Astrocyte (in vitro differentiated cells and primary cell): ENCODE data around the gene NOC2L. TPM values are rescaled to one million over a fixed set of nuclear protein-coding genes. Genes with fewer than 3 reads are reported as not detected.

ENCODE experiments used
- DNase-seq: peaks from one replicate; pipeline ENCODE4 v3.0.0-alpha.2; 2010; ENCODE audit warnings: low read depth
- FAIRE-seq: peaks from 2 replicates; lab custom pipeline; 2011; peaks lifted over from hg19 to GRCh38; lab: Jason Lieb, UNC
- H2AFZ ChIP-seq: 2 replicates; pipeline ENCODE4 v1.6.0; 2012; ENCODE audit warnings: low read depth, low read length, inconsistent platforms
- H3K27ac ChIP-seq: 2 replicates; pipeline ENCODE4 v1.5.1; 2011; ENCODE audit warnings: low read depth, low read length, inconsistent platforms
- H3K27me3 ChIP-seq: 2 replicates; pipeline ENCODE4 v1.6.0; 2011; ENCODE audit warnings: low read length, inconsistent platforms; ENCODE audit not compliant: insufficient read depth
- H3K36me3 ChIP-seq: 2 replicates; pipeline ENCODE4 v1.5.1; 2011; ENCODE audit warnings: low read length, inconsistent platforms; ENCODE audit not compliant: insufficient read depth
- H3K4me1 ChIP-seq: 2 replicates; pipeline ENCODE4 v1.5.1; 2011; ENCODE audit warnings: low read length, inconsistent platforms; ENCODE audit not compliant: insufficient read depth
- H3K4me2 ChIP-seq: 2 replicates; pipeline ENCODE4 v1.6.0; 2012; ENCODE audit warnings: low read length, inconsistent platforms
- H3K4me3 ChIP-seq: 2 replicates; pipeline ENCODE4 v1.5.1; 2011; ENCODE audit warnings: low read depth, mild to moderate bottlenecking, low read length, inconsistent platforms; ENCODE audit not compliant: insufficient read depth
- H3K79me2 ChIP-seq: 2 replicates; pipeline ENCODE4 v1.6.0; 2012; ENCODE audit warnings: mild to moderate bottlenecking, low read length, inconsistent platforms; ENCODE audit not compliant: insufficient read depth
- H3K9ac ChIP-seq: 2 replicates; pipeline ENCODE4 v1.6.0; 2012; ENCODE audit warnings: mild to moderate bottlenecking, low read length, inconsistent platforms
- H3K9me3 ChIP-seq: 2 replicates; pipeline ENCODE4 v1.5.1; 2012; ENCODE audit warnings: low read depth, mild to moderate bottlenecking, low read length, inconsistent platforms; ENCODE audit not compliant: insufficient read depth
- H4K20me1 ChIP-seq: 2 replicates; pipeline ENCODE4 v1.6.0; 2012; ENCODE audit warnings: low read length, inconsistent platforms; ENCODE audit not compliant: insufficient read depth
- H3K27ac Mint-ChIP-seq: one replicate; pipeline ENCODE4 v1.8.0; 2021; ENCODE audit warnings: mild to moderate bottlenecking, mixed read lengths; ENCODE audit not compliant: unreplicated experiment
- H3K27me3 Mint-ChIP-seq: one replicate; pipeline ENCODE4 v1.8.0; 2021; ENCODE audit warnings: low read depth, mixed read lengths; ENCODE audit not compliant: unreplicated experiment
- H3K36me3 Mint-ChIP-seq: one replicate; pipeline ENCODE4 v1.8.0; 2021; ENCODE audit warnings: low read depth, mixed read lengths; ENCODE audit not compliant: unreplicated experiment
- H3K4me1 Mint-ChIP-seq: one replicate; pipeline ENCODE4 v1.8.0; 2021; ENCODE audit warnings: low read depth, mixed read lengths; ENCODE audit not compliant: unreplicated experiment
- H3K4me3 Mint-ChIP-seq: one replicate; pipeline ENCODE4 v1.8.0; 2021; ENCODE audit warnings: mild to moderate bottlenecking, moderate library complexity, mixed read lengths; ENCODE audit not compliant: unreplicated experiment
- H3K9me3 Mint-ChIP-seq: one replicate; pipeline ENCODE4 v1.8.0; 2021; ENCODE audit warnings: mild to moderate bottlenecking, mixed read lengths; ENCODE audit not compliant: unreplicated experiment
- CTCF ChIP-seq: IDR thresholded peaks from 2 replicates; pipeline ENCODE4 v1.5.1; 2011; ENCODE audit warnings: low read depth, mild to moderate bottlenecking, inconsistent platforms, low read length, moderate library complexity; ENCODE audit not compliant: insufficient read depth
- EZH2 ChIP-seq: IDR thresholded peaks from 2 replicates; pipeline ENCODE4 v1.6.1; 2012; ENCODE audit warnings: mild to moderate bottlenecking, low read length, inconsistent platforms; ENCODE audit not compliant: insufficient read depth
- total RNA-seq: library from RNA; stranded (reverse); gene quantifications from 2 replicates; pipeline ENCODE4 v1.2.1, GENCODE V29; 2021

The NOC2L gene
- total RNA-seq, 1 donor from 2014 or later, result 91.4 TPM

- Histone ChIP-seq H3K36me3 (no peaks in the 10 kb centered on the region), H4K20me1 (peaks cover 27% of the 10 kb centered on the region), H3K27ac (peak overlapping the region; percentile 42), H3K79me2 (no peaks in the 10 kb centered on the region), H3K4me3 (peak overlapping the region; percentile 59), H2AFZ (no peak overlapping the region), H3K27me3 (no peaks in the 10 kb centered on the region), H3K9ac (peak overlapping the region; percentile 97), H3K9me3 (no peaks in the 10 kb centered on the region), H3K4me1 (peaks cover 14% of the 10 kb centered on the region), H3K4me2 (peak overlapping the region; percentile 95)
- Mint-ChIP-seq H3K27ac (no peak overlapping the region), H3K27me3 (no peaks in the 10 kb centered on the region), H3K36me3 (peaks cover 8% of the 10 kb centered on the region), H3K9me3 (no peaks in the 10 kb centered on the region), H3K4me3 (peak overlapping the region; percentile 79), H3K4me1 (peaks cover 9% of the 10 kb centered on the region)
- no peak for TF ChIP-seq CTCF
- TF ChIP-seq EZH2, result peak; percentile 78
- FAIRE-seq, result no peak
- no peak for DNase-seq
Observed at GRCh38 chr1:998995-999724, 40.1 kb upstream of the NOC2L start.

GRCh38 chr1:998745-998994 is 39.6 kb upstream of the NOC2L start:
- peak overlapping the region; percentile 70 for H3K4me3 Mint-ChIP-seq
- no peak overlapping the region for H3K27ac Mint-ChIP-seq
- Histone ChIP-seq H3K9ac (peak overlapping the region; percentile 97), H2AFZ (no peak overlapping the region), H3K36me3 (no peaks in the 10 kb centered on the region), H4K20me1 (peaks cover 25% of the 10 kb centered on the region), H3K9me3 (no peaks in the 10 kb centered on the region), H3K4me2 (peak overlapping the region; percentile 95), H3K27me3 (no peaks in the 10 kb centered on the region), H3K4me3 (peak overlapping the region; percentile 59), H3K27ac (no peak overlapping the region), H3K4me1 (peaks cover 14% of the 10 kb centered on the region), H3K79me2 (no peaks in the 10 kb centered on the region)
- H3K4me1 Mint-ChIP-seq, result peaks cover 9% of the 10 kb centered on the region
- DNase-seq (no peak), FAIRE-seq (no peak)
- no peaks in the 10 kb centered on the region for H3K9me3 Mint-ChIP-seq
- H3K36me3 Mint-ChIP-seq, result peaks cover 8% of the 10 kb centered on the region
- TF ChIP-seq EZH2 (no peak), CTCF (no peak)
- H3K27me3 Mint-ChIP-seq, result no peaks in the 10 kb centered on the region
